IPS-15b (cell line): ENCODE data around the gene ANK3.

Experiments used
- H3K27me3 ChIP-seq: one replicate; pipeline ENCODE4 v1.6.1; 2013; ENCODE audit warnings: low read length; ENCODE audit not compliant: control insufficient read depth, insufficient read depth
- H3K36me3 ChIP-seq: one replicate; pipeline ENCODE4 v1.6.1; 2013; ENCODE audit warnings: low read length; ENCODE audit not compliant: control insufficient read depth, insufficient read depth
- H3K4me1 ChIP-seq: one replicate; pipeline ENCODE4 v1.6.1; 2013; ENCODE audit warnings: mild to moderate bottlenecking, low read length; ENCODE audit not compliant: control insufficient read depth, insufficient read depth
- H3K4me3 ChIP-seq: one replicate; pipeline ENCODE4 v1.5.1; 2013; ENCODE audit warnings: low read depth, low read length
- H3K9ac ChIP-seq: one replicate; pipeline ENCODE4 v1.6.1; 2013; ENCODE audit warnings: low read depth, mild to moderate bottlenecking, low read length
- H3K9me3 ChIP-seq: one replicate; pipeline ENCODE4 v1.6.1; 2013; ENCODE audit warnings: mild to moderate bottlenecking, low read length; ENCODE audit not compliant: control insufficient read depth, insufficient read depth

Gene ANK3

GRCh38 chr10:60008816-60009215 lies 380.9 kb downstream of the ANK3 start:
- Histone ChIP-seq H3K36me3 (no peaks in the 10 kb centered on the region), H3K9me3 (no peaks in the 10 kb centered on the region), H3K9ac (no peak overlapping the region), H3K27me3 (no peaks in the 10 kb centered on the region), H3K4me3 (no peak overlapping the region), H3K4me1 (peaks cover 7% of the 10 kb centered on the region)

GRCh38 chr10:60006062-60006461 lies 383.6 kb downstream of the ANK3 start:
- Histone ChIP-seq H3K9ac (no peak overlapping the region), H3K4me3 (no peak overlapping the region), H3K36me3 (no peaks in the 10 kb centered on the region), H3K27me3 (no peaks in the 10 kb centered on the region), H3K4me1 (peaks cover 20% of the 10 kb centered on the region), H3K9me3 (no peaks in the 10 kb centered on the region)

GRCh38 chr10:60003651-60004523 lies 385.8 kb downstream of the ANK3 start:
- H3K4me3 ChIP-seq = no peak overlapping the region

DNA sequence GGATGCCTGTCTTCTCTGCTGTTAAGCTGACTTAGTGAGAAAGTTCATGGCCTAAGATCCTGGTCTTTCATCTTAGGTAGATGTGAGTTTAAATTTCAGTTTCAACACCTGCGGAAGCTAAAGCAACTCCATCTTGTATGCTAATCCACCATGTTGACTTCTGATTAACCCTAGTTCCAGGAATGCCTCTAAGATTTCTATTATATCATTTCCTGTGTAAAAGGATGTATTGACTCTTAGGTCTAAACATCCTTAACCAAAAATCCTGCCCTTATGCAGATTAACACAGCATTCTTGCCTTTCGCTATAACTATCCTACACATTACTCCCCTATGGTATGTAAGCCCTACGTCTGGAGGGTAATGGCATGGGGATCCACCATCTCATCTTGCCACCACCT lies 388.9 kb downstream of the ANK3 start:
- H3K27me3 ChIP-seq = no peaks in the 10 kb centered on the region
- H3K9me3 ChIP-seq = peaks cover 3% of the 10 kb centered on the region
- no peak overlapping the region for H3K4me3 ChIP-seq
- peaks cover 20% of the 10 kb centered on the region for H3K4me1 ChIP-seq
- no peak overlapping the region for H3K9ac ChIP-seq
- H3K36me3 ChIP-seq = no peaks in the 10 kb centered on the region

More at GRCh38 chr10:60003651-60004523, 385.8 kb downstream of the ANK3 start:
- no peak overlapping the region for H3K9ac ChIP-seq
- H3K9me3 ChIP-seq = no peaks in the 10 kb centered on the region
- H3K4me1 ChIP-seq = peaks cover 20% of the 10 kb centered on the region
- H3K27me3 ChIP-seq = no peaks in the 10 kb centered on the region
- no peaks in the 10 kb centered on the region for H3K36me3 ChIP-seq

DNA sequence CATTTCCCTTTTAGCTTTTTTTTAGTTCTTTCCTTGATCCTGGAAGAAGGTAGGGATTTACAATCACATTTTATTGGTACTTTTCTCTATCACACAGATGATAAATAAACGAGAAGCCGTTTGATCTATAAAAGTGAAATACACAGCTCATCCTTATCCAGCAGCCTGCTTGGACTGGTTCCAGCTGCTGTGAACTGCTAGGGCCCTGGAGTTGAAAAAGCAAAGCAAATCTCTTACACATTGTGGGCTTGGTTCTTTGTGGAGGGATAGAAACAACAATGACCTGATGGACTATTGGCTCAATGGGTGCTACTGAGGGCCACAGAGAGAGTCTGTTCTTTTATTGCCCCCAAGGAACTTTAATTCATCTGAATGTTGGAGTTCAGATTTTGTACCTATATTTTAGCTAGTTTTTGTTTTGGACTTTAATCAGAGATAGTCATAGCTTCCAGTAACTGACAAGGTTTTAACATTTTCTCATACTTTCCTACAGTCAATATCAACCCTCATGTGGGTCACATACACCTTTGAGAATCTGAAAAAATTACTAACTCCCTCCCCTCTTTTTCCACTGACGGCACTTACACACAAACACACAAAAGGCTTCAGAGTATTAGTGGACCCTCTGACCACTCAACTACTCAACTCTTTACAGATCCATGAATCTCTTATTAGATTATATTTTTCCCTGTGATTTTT lies 391.7 kb downstream of the ANK3 start:
- Histone ChIP-seq H3K4me1 (peaks cover 6% of the 10 kb centered on the region), H3K9ac (no peak overlapping the region), H3K36me3 (no peaks in the 10 kb centered on the region), H3K27me3 (no peaks in the 10 kb centered on the region), H3K9me3 (peaks cover 3% of the 10 kb centered on the region), H3K4me3 (no peak overlapping the region)

DNA sequence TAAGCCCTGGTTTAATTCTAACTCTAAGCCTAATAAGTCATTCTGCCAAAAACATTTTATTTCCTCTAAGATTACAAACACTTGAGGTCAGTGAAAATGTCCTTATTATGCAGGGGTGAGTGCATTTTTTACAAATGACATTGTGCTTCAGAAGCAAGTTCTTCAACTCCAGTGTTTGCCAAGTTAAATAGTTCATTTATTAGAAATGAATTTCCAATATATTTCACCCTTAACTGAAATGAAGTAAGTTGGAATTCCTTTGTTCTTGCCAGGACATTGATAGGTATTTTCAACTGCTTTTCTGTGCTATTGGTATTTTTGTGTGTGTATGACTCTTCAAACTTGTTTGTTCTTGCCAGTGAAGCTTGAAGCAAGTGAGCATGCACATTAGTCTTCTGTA lies 393.8 kb downstream of the ANK3 start:
- Histone ChIP-seq H3K9me3 (peaks cover 3% of the 10 kb centered on the region), H3K36me3 (no peaks in the 10 kb centered on the region), H3K9ac (no peak overlapping the region), H3K4me1 (peaks cover 5% of the 10 kb centered on the region), H3K4me3 (no peak overlapping the region), H3K27me3 (no peaks in the 10 kb centered on the region)

DNA sequence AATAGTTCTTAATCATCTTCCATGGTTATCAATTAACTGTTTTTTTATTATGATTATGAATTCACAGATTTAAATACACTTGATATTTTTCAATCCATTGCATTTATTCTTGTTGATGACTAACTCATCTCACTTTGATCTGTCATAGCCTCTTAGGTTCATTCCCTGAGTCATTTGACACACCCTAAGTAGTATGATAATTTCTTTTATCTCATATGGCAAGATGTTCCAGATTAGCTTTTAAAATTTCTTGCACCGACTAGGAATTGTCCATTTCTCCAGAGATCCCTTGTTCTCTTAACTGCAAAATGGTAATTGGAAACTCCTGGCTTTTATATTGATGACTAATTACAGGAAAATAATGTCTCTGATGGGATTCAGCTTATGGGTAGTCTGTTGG lies 395.7 kb downstream of the ANK3 start:
- H3K27me3 ChIP-seq = no peaks in the 10 kb centered on the region
- H3K4me1 ChIP-seq = peaks cover 5% of the 10 kb centered on the region
- no peak overlapping the region for H3K9ac ChIP-seq
- no peak overlapping the region for H3K4me3 ChIP-seq
- peaks cover 3% of the 10 kb centered on the region for H3K9me3 ChIP-seq
- no peaks in the 10 kb centered on the region for H3K36me3 ChIP-seq

DNA sequence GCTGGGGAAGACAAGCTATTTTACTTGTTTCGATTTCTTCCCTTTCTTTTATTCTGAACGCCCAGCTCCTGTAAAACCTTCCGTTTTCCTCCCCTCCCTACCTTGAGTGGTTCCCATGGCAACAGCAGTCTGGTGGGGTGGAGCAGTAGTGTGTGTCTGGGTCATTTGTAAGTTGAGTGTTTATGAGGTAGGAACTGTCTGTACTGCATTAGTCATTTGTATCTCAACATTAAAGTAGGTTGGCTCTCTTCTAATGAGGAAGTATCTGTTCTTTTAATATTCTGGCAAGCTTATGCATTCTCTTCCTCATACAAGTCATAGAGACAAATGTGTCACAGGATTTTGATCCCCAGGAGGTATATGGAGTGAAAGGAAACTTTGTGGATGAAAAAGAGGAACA lies 398.0 kb downstream of the ANK3 start:
- Histone ChIP-seq H3K9me3 (peaks cover 3% of the 10 kb centered on the region), H3K4me3 (no peak overlapping the region), H3K27me3 (no peaks in the 10 kb centered on the region), H3K4me1 (peaks cover 5% of the 10 kb centered on the region), H3K9ac (no peak overlapping the region), H3K36me3 (no peaks in the 10 kb centered on the region)

DNA sequence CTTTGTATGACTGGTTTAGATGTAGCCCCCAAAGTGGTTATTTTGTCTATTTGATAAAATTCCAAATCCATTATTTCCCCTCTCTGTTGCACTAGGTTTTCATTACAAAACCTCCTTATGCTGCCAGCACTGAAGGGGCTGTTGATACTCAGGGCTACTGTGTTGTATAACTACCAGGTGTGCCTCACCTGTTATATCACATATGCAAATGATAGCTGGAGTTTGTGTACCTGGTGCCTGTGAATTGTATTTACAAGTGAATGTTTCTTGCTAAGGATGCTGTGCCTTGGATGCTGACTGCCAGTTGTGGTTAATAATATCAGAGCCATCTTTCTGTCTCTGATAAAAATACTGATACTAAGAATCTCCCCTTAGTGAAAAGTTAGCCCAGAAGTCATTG lies 398.6 kb downstream of the ANK3 start:
- H3K36me3 ChIP-seq = no peaks in the 10 kb centered on the region
- no peak overlapping the region for H3K4me3 ChIP-seq
- no peaks in the 10 kb centered on the region for H3K27me3 ChIP-seq
- H3K9ac ChIP-seq = no peak overlapping the region
- H3K9me3 ChIP-seq = peaks cover under 1% of the 10 kb centered on the region
- H3K4me1 ChIP-seq = peaks cover 5% of the 10 kb centered on the region

DNA sequence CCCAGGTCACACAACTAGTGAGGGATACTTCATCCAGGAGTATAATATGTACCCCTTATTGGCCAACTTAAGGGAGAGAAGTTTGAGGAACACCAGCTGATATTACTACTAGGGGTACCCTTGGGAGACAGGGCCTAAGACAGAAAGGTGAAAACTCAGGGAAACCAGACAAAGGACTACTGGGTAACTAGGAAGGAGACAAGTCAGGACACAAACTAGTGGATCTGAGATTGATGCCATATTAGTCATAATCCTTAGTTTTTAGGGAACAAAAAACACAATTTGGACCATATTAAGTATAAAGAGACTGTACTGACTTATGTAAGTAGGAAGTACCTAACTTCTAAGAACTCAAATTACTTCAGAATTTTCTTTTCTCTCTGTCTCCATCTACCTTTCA lies 404.0 kb downstream of the ANK3 start:
- no peaks in the 10 kb centered on the region for H3K36me3 ChIP-seq
- H3K9me3 ChIP-seq = no peaks in the 10 kb centered on the region
- no peaks in the 10 kb centered on the region for H3K27me3 ChIP-seq
- no peaks in the 10 kb centered on the region for H3K4me1 ChIP-seq
- no peak overlapping the region for H3K9ac ChIP-seq
- H3K4me3 ChIP-seq = no peak overlapping the region

- Histone ChIP-seq H3K4me3 (no peak overlapping the region), H3K27me3 (no peaks in the 10 kb centered on the region), H3K9ac (no peak overlapping the region)
These were observed 405.3 kb downstream of the ANK3 start for GRCh38 chr10:59984415-59984814.

GRCh38 chr10:59980356-59980755 lies 409.3 kb downstream of the ANK3 start:
- Histone ChIP-seq H3K36me3 (no peaks in the 10 kb centered on the region), H3K9ac (no peak overlapping the region), H3K9me3 (no peaks in the 10 kb centered on the region), H3K4me1 (no peaks in the 10 kb centered on the region), H3K4me3 (no peak overlapping the region), H3K27me3 (no peaks in the 10 kb centered on the region)

More at GRCh38 chr10:59984415-59984814, 405.3 kb downstream of the ANK3 start:
- H3K4me1 ChIP-seq = no peaks in the 10 kb centered on the region
- no peaks in the 10 kb centered on the region for H3K9me3 ChIP-seq
- H3K36me3 ChIP-seq = no peaks in the 10 kb centered on the region
